IMR-90 (cell line): ENCODE measurements around the gene GUCY1A2. TPM values are rescaled to one million over a fixed set of nuclear protein-coding genes. Genes with fewer than 3 reads are reported as not detected.

Source experiments
- ATAC-seq: fragments of 200-7000 bp; cut with Tn5 transposase; 2 replicates; pipeline ENCODE4 v1.9.1; 2020; ENCODE audit warnings: low read depth, mild to moderate bottlenecking, moderate library complexity
- BruUV-seq: library from RNA; stranded (reverse); fragments of 400-500 nt; replicated peaks from 2 replicates; lab custom pipeline; 2021; lab: Mats Ljungman, UMichigan
- CTCF ChIA-PET: fragments of 300-600 bp; formaldehyde crosslinking; extraction: SDS; loops from one replicate; lab custom pipeline; 2021; ENCODE audit warnings: antibody characterized with exemption; lab: Yijun Ruan, JAX
- POLR2A ChIA-PET: fragments of 300-600 bp; sonication (Branson Sonifier 250); formaldehyde crosslinking; loops from one replicate; lab custom pipeline; 2022; ENCODE audit warnings: antibody characterized with exemption; ENCODE audit not compliant: unreplicated experiment; lab: Charles Lee
- DNase-seq: peaks from one replicate; pipeline ENCODE4 v3.0.0; 2013
- H2AFZ ChIP-seq: replicated peaks from 2 replicates; pipeline ENCODE3; 2013; ENCODE audit warnings: low read length, mild to moderate bottlenecking; ENCODE audit not compliant: poor library complexity
- H2AK5ac ChIP-seq: 2 replicates; pipeline ENCODE4 v1.6.1; 2013; ENCODE audit warnings: low read depth, low read length, inconsistent platforms
- H2AK9ac ChIP-seq: replicated peaks from 2 replicates; pipeline ENCODE3; 2013; ENCODE audit warnings: mild to moderate bottlenecking, low read depth, low read length, moderate library complexity; ENCODE audit not compliant: poor library complexity
- H2BK120ac ChIP-seq: 2 replicates; pipeline ENCODE4 v1.6.1; 2013; ENCODE audit warnings: low read depth, low read length, inconsistent platforms
- H2BK15ac ChIP-seq: 3 replicates; pipeline ENCODE4 v1.6.1; 2013; ENCODE audit warnings: low read depth, low read length, inconsistent platforms
- H2BK20ac ChIP-seq: 2 replicates; pipeline ENCODE4 v1.6.1; 2013; ENCODE audit warnings: low read depth, mild to moderate bottlenecking, inconsistent platforms, low read length, moderate library complexity
- H2BK5ac ChIP-seq: 2 replicates; pipeline ENCODE4 v1.6.1; 2013; ENCODE audit warnings: mild to moderate bottlenecking, low read depth, low read length, inconsistent platforms; ENCODE audit not compliant: poor library complexity, severe bottlenecking
- H3K14ac ChIP-seq: replicated peaks from 2 replicates; pipeline ENCODE4 v1.6.1; 2013; ENCODE audit warnings: low read depth, low read length, inconsistent platforms
- H3K18ac ChIP-seq: 2 replicates; pipeline ENCODE4 v1.6.1; 2013; ENCODE audit warnings: low read depth, low read length, control low read depth
- H3K23ac ChIP-seq: 2 replicates; pipeline ENCODE4 v1.6.1; 2013; ENCODE audit warnings: low read depth, low read length, inconsistent platforms
- H3K27ac ChIP-seq: 2 replicates; pipeline ENCODE4 v1.5.1; 2013; ENCODE audit warnings: mild to moderate bottlenecking, control low read depth, low read length; ENCODE audit not compliant: insufficient read depth
- H3K27me3 ChIP-seq: 2 replicates; pipeline ENCODE4 v1.6.1; 2013; ENCODE audit warnings: low read length; ENCODE audit not compliant: control insufficient read depth, insufficient read depth
- H3K36me3 ChIP-seq: 2 replicates; pipeline ENCODE4 v1.6.1; 2013; ENCODE audit warnings: low read length, mixed read lengths; ENCODE audit not compliant: control insufficient read depth, insufficient read depth
- H3K4ac ChIP-seq: 2 replicates; pipeline ENCODE4 v1.6.1; 2013; ENCODE audit warnings: low read depth, low read length, inconsistent platforms
- H3K4me1 ChIP-seq: 2 replicates; pipeline ENCODE4 v1.6.1; 2013; ENCODE audit warnings: low read length, mixed read lengths; ENCODE audit not compliant: control insufficient read depth, insufficient read depth
- H3K4me2 ChIP-seq: 2 replicates; pipeline ENCODE4 v1.6.1; 2013; ENCODE audit warnings: low read depth, mild to moderate bottlenecking, control low read depth, low read length, moderate library complexity
- H3K4me3 ChIP-seq: 2 replicates; pipeline ENCODE4 v1.5.1; 2013; ENCODE audit warnings: low read depth, mild to moderate bottlenecking, control low read depth, low read length, moderate library complexity; ENCODE audit not compliant: insufficient read depth
- H3K56ac ChIP-seq: 2 replicates; pipeline ENCODE4 v1.6.1; 2013; ENCODE audit warnings: low read length, inconsistent platforms; ENCODE audit not compliant: insufficient read depth; ENCODE audit errors: extremely low read depth
- H3K79me1 ChIP-seq, 2 experiments: 2 replicates each; pipeline ENCODE4 v1.6.1; 2013; ENCODE audit warnings: low read length in 2 of 2, inconsistent platforms in 1 of 2, low read depth in 1 of 2
- H3K9ac ChIP-seq: 2 replicates; pipeline ENCODE4 v1.6.1; 2013; ENCODE audit warnings: low read depth, low read length, control low read depth
- H3K9me1 ChIP-seq: 2 replicates; pipeline ENCODE4 v1.6.1; 2013; ENCODE audit warnings: low read length, inconsistent platforms; ENCODE audit not compliant: insufficient read depth
- H3K9me3 ChIP-seq: 2 replicates; pipeline ENCODE4 v1.6.1; 2013; ENCODE audit warnings: low read length; ENCODE audit not compliant: control insufficient read depth, insufficient read depth
- H4K20me1 ChIP-seq: 2 replicates; pipeline ENCODE4 v1.6.1; 2013; ENCODE audit warnings: low read length, inconsistent platforms; ENCODE audit not compliant: insufficient read depth
- H4K5ac ChIP-seq: 2 replicates; pipeline ENCODE4 v1.6.1; 2013; ENCODE audit warnings: mild to moderate bottlenecking, low read depth, low read length, control low read depth
- H4K8ac ChIP-seq, 2 experiments: 2 replicates each; pipeline ENCODE4 v1.6.1; 2013; ENCODE audit warnings: low read depth in 2 of 2, low read length in 2 of 2, control low read depth in 1 of 2, inconsistent platforms in 1 of 2
- H4K91ac ChIP-seq: 2 replicates; pipeline ENCODE4 v1.6.1; 2013; ENCODE audit warnings: low read depth, low read length, inconsistent platforms; ENCODE audit not compliant: insufficient read depth
- FOS ChIP-seq: fragments of 150-350 bp; IDR thresholded peaks from 2 replicates; pipeline ENCODE4 v1.6.1; 2016; ENCODE audit warnings: low read depth, low read length
- MAFK ChIP-seq: IDR thresholded peaks from 2 replicates; pipeline ENCODE4 v1.6.1; 2012; ENCODE audit warnings: low read depth, low read length, improper control_type of control experiment
- MXI1 ChIP-seq: IDR thresholded peaks from 2 replicates; pipeline ENCODE4 v1.6.1; 2012; ENCODE audit warnings: low read depth, mild to moderate bottlenecking, low read length, moderate library complexity, borderline replicate concordance
- RFX5 ChIP-seq: IDR thresholded peaks from 2 replicates; pipeline ENCODE4 v1.8.0; 2012; ENCODE audit warnings: low read depth, mild to moderate bottlenecking, low read length, moderate library complexity
- SMC3 ChIP-seq: fragments of 150-350 bp; IDR thresholded peaks from 2 replicates; pipeline ENCODE4 v1.6.1; 2016; ENCODE audit warnings: low read depth, mild to moderate bottlenecking, antibody characterized with exemption, low read length, moderate library complexity
- WGBS, 2 experiments: methylation state at CpG; one replicate each; pipeline versions ENCODE4 v1.1.5 to v1.1.7; 2013; ENCODE audit warnings: missing lambda C conversion rate in 2 of 2; ENCODE audit not compliant: insufficient read length in 1 of 2; ENCODE audit errors: extremely low coverage in 2 of 2; 5-methylcytosine and 5-hydroxymethylcytosine counted together
- dilution Hi-C: fragments of 300-500 bp; cut with HindIII; formaldehyde crosslinking; loops from one replicate; pipeline ENCODE4 v1.14.3; 2018; ENCODE audit warnings: low sequenced_read_pairs; ENCODE audit not compliant: unreplicated experiment
- in situ Hi-C: fragments of 300-500 bp; cut with MboI; formaldehyde crosslinking; loops from 3 replicates; pipeline ENCODE4 v1.14.3; 2019; ENCODE audit warnings: low sequenced_read_pairs, inconsistent platforms, mixed read lengths
- intact Hi-C: fragments of 100-400 bp; cut with micrococcal nuclease; formaldehyde crosslinking; loops from 2 replicates; pipeline ENCODE4 v1.10.0; 2022
- polyA plus RNA-seq, 3 experiments: library from polyadenylated mRNA; depleted of rRNA; stranded (reverse); fragments of >200 nt; gene quantifications; 2 replicates each; pipeline ENCODE4 v1.2.3, GENCODE V29; 2012; ENCODE audit warnings: low replicate concordance in 1 of 3
- total RNA-seq: library from RNA; depleted of rRNA; stranded (reverse); fragments of >200 nt; gene quantifications from 2 replicates; pipeline ENCODE4 v1.2.3, GENCODE V29; 2012
- TF ChIP-seq, protein P1 (sequence below): fragments of 150-350 bp; IDR thresholded peaks from 2 replicates; pipeline ENCODE4 v1.6.1; 2016; ENCODE audit warnings: low read depth, mild to moderate bottlenecking, low read length, moderate library complexity, borderline replicate concordance

The GUCY1A2 gene
- total and polyA plus RNA-seq, 2 of the 4 experiments (the other 2 are of a cell fraction): under 0.01 to 0.03 TPM

- Histone ChIP-seq H3K4ac (no peak overlapping the region), H3K23ac (no peak overlapping the region), H3K56ac (no peak overlapping the region), H3K27me3 (no peaks in the 10 kb centered on the region), H3K27ac (no peak overlapping the region), H3K9me3 (no peaks in the 10 kb centered on the region), H3K36me3 (no peaks in the 10 kb centered on the region), H2AFZ (no peak overlapping the region), H3K14ac (no peak overlapping the region), H4K20me1 (no peaks in the 10 kb centered on the region), H3K9ac (no peak overlapping the region), H3K79me1 (no peaks in the 10 kb centered on the region), H2AK5ac (no peak overlapping the region), H2BK20ac (no peak overlapping the region), H3K18ac (no peak overlapping the region), H3K4me1 (no peaks in the 10 kb centered on the region), H3K4me2 (no peak overlapping the region), H2BK15ac (no peak overlapping the region), H4K5ac (no peak overlapping the region), H2BK5ac (no peak overlapping the region), H2BK120ac (no peak overlapping the region), H4K8ac (no peak overlapping the region), H3K9me1 (no peaks in the 10 kb centered on the region), H4K91ac (no peak overlapping the region), H2AK9ac (no peak overlapping the region), H3K4me3 (no peak overlapping the region)
- TF ChIP-seq MAFK (no peak), FOS (no peak), SMC3 (no peak), RFX5 (no peak), MXI1 (no peak)
- TF ChIP-seq, protein P1, sequence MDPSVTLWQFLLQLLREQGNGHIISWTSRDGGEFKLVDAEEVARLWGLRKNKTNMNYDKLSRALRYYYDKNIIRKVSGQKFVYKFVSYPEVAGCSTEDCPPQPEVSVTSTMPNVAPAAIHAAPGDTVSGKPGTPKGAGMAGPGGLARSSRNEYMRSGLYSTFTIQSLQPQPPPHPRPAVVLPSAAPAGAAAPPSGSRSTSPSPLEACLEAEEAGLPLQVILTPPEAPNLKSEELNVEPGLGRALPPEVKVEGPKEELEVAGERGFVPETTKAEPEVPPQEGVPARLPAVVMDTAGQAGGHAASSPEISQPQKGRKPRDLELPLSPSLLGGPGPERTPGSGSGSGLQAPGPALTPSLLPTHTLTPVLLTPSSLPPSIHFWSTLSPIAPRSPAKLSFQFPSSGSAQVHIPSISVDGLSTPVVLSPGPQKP: no peak
- in situ Hi-C loops (no loop called here), intact Hi-C loops (no loop called here), dilution Hi-C loops (no loop called here)
- no TSS peak for BruUV-seq
- ATAC-seq (no peak), DNase-seq (no peak)
- ChIA-PET POLR2A (no interaction called here), CTCF (no interaction called here)
- no CpG with 5 or more reads among the region's 1 CpG for whole genome bisulfite sequencing, 2 experiments
Measured at GRCh38 chr11:106999196-106999595, 19.1 kb downstream of the GUCY1A2 start.
